H1 (cell line): ENCODE measurements around the gene PDE8B. TPM values are rescaled to one million over a fixed set of nuclear protein-coding genes. Genes with fewer than 3 reads are reported as not detected.

ENCODE experiments used
- CTCF ChIA-PET: fragments of 300-600 bp; sonication (Branson Sonifier 250); formaldehyde crosslinking; loops from one replicate; lab custom pipeline; 2021; ENCODE audit not compliant: partially characterized antibody; lab: Charles Lee
- POLR2A ChIA-PET: fragments of 300-600 bp; sonication (Branson Sonifier 250); formaldehyde crosslinking; loops from one replicate; lab custom pipeline; 2021; ENCODE audit warnings: inconsistent platforms; ENCODE audit not compliant: partially characterized antibody; lab: Charles Lee
- DNase-seq, 2 experiments: peaks; one replicate each; pipeline versions ENCODE4 v3.0.0 to v3.0.0-alpha.2; 2010 to 2022; ENCODE audit warnings: low spot score in 2 of 2, low read depth in 1 of 2, mixed read lengths in 1 of 2
- FAIRE-seq: peaks from 2 replicates; lab custom pipeline; 2011; peaks lifted over from hg19 to GRCh38; lab: Jason Lieb, UNC
- H2AFZ ChIP-seq: 2 replicates; pipeline ENCODE4 v1.8.1; 2012; ENCODE audit warnings: low read length, inconsistent platforms
- H2AK5ac ChIP-seq: 2 replicates; pipeline ENCODE4 v1.6.1; 2013; ENCODE audit warnings: low read depth, low read length
- H2BK120ac ChIP-seq: replicated peaks from 2 replicates; pipeline ENCODE3; 2013; ENCODE audit warnings: low read depth, low read length, inconsistent platforms
- H2BK12ac ChIP-seq: 2 replicates; pipeline ENCODE4 v1.6.1; 2013; ENCODE audit warnings: low read depth, low read length
- H2BK15ac ChIP-seq: 2 replicates; pipeline ENCODE4 v1.6.1; 2013; ENCODE audit warnings: low read length
- H2BK20ac ChIP-seq: 2 replicates; pipeline ENCODE4 v1.6.1; 2013; ENCODE audit warnings: low read length
- H2BK5ac ChIP-seq: 2 replicates; pipeline ENCODE4 v1.6.1; 2013; ENCODE audit warnings: low read depth, low read length
- H3K14ac ChIP-seq: 2 replicates; pipeline ENCODE4 v1.6.1; 2013; ENCODE audit warnings: inconsistent platforms; ENCODE audit not compliant: insufficient read length
- H3K18ac ChIP-seq: 2 replicates; pipeline ENCODE4 v1.6.1; 2013; ENCODE audit warnings: low read length; ENCODE audit errors: extremely low read depth
- H3K23ac ChIP-seq: 2 replicates; pipeline ENCODE4 v1.6.1; 2013; ENCODE audit warnings: inconsistent platforms; ENCODE audit not compliant: insufficient read length
- H3K23me2 ChIP-seq: 2 replicates; pipeline ENCODE4 v1.6.1; 2013; ENCODE audit warnings: low read depth, low read length
- H3K27ac ChIP-seq: 2 replicates; pipeline ENCODE4 v1.6.1; 2011; ENCODE audit warnings: low read depth, low read length, inconsistent platforms
- H3K27me3 ChIP-seq, 4 experiments: replicated peaks in 1 of 4; 1 replicate in 1 of 4; 2 replicates in 3 of 4; pipeline versions ENCODE4 v1.6.1 to v1.8.1; 2011 to 2013; ENCODE audit warnings: low read length in 3 of 4, mild to moderate bottlenecking in 3 of 4, inconsistent platforms in 2 of 4, mixed read lengths in 2 of 4, moderate library complexity in 1 of 4; ENCODE audit not compliant: control insufficient read depth in 3 of 4, insufficient read depth in 3 of 4; ENCODE audit errors: extremely low read depth in 1 of 4
- H3K36me3 ChIP-seq, 4 experiments: 2 replicates each; pipeline versions ENCODE4 v1.6.1 to v1.8.1; 2011 to 2013; ENCODE audit warnings: mild to moderate bottlenecking in 4 of 4, low read length in 3 of 4, moderate library complexity in 2 of 4, control low read depth in 1 of 4, inconsistent platforms in 1 of 4; ENCODE audit not compliant: insufficient read depth in 4 of 4, control insufficient read depth in 2 of 4
- H3K4ac ChIP-seq: replicated peaks from 2 replicates; pipeline ENCODE3; 2013; ENCODE audit warnings: low read length, low read depth, mixed read lengths, inconsistent platforms; ENCODE audit not compliant: insufficient read length
- H3K4me1 ChIP-seq, 4 experiments: replicated peaks in 1 of 4; 1 replicate in 1 of 4; 2 replicates in 3 of 4; pipeline versions ENCODE4 v1.6.1 to v1.8.1; 2011 to 2013; ENCODE audit warnings: low read length in 3 of 4, inconsistent platforms in 2 of 4, mixed read lengths in 1 of 4; ENCODE audit not compliant: insufficient read depth in 4 of 4, control insufficient read depth in 3 of 4
- H3K4me2 ChIP-seq, 2 experiments: 2 replicates each; pipeline versions ENCODE4 v1.6.1 to v1.8.1; 2011 to 2013; ENCODE audit warnings: low read depth in 2 of 2, low read length in 2 of 2, control low read depth in 1 of 2, inconsistent platforms in 1 of 2, mild to moderate bottlenecking in 1 of 2; ENCODE audit not compliant: insufficient read depth in 1 of 2
- H3K4me3 ChIP-seq, 4 experiments: fragments of 200-600, 300-600 bp in 1 of 4; sonication (generic), shearing (Covaris generic), sonication (Bioruptor Twin) in 1 of 4; 2 replicates each; pipeline versions ENCODE4 v1.5.1 to v1.8.1; 2011 to 2016; ENCODE audit warnings: low read length in 4 of 4, low read depth in 3 of 4, control low read depth in 2 of 4, inconsistent platforms in 2 of 4, mild to moderate bottlenecking in 2 of 4, mixed read lengths in 1 of 4, moderate library complexity in 1 of 4; ENCODE audit not compliant: insufficient read depth in 2 of 4; ENCODE audit errors: extremely low read depth in 1 of 4
- H3K56ac ChIP-seq: replicated peaks from 2 replicates; pipeline ENCODE3; 2013; ENCODE audit warnings: low read depth, mild to moderate bottlenecking, mixed read lengths, low read length, inconsistent platforms; ENCODE audit not compliant: insufficient read length
- H3K79me1 ChIP-seq: 2 replicates; pipeline ENCODE4 v1.6.1; 2013; ENCODE audit warnings: low read depth, low read length, control low read depth
- H3K79me2 ChIP-seq, 2 experiments: 2 replicates each; pipeline versions ENCODE4 v1.6.1 to v1.8.1; 2012 to 2013; ENCODE audit warnings: low read length in 2 of 2, mild to moderate bottlenecking in 2 of 2, inconsistent platforms in 1 of 2; ENCODE audit not compliant: insufficient read depth in 2 of 2, control insufficient read depth in 1 of 2
- H3K9ac ChIP-seq, 4 experiments: replicated peaks in 1 of 4; 1 replicate in 1 of 4; 2 replicates in 3 of 4; pipeline versions ENCODE4 v1.6.1 to v1.8.1; 2011 to 2013; ENCODE audit warnings: low read depth in 3 of 4, low read length in 3 of 4, control low read depth in 2 of 4, mild to moderate bottlenecking in 2 of 4, moderate library complexity in 2 of 4, inconsistent platforms in 1 of 4; ENCODE audit errors: extremely low read depth in 1 of 4
- H3K9me3 ChIP-seq, 2 experiments: 2 replicates each; pipeline versions ENCODE4 v1.6.1 to v1.8.1; 2012 to 2013; ENCODE audit warnings: mild to moderate bottlenecking in 2 of 2, moderate library complexity in 2 of 2, control low read depth in 1 of 2, inconsistent platforms in 1 of 2, low read depth in 1 of 2, low read length in 1 of 2, mixed read lengths in 1 of 2; ENCODE audit not compliant: insufficient read depth in 2 of 2
- H4K20me1 ChIP-seq, 2 experiments: replicated peaks in 1 of 2; 2 replicates each; pipeline versions ENCODE3 to v1.8.1; 2011 to 2013; ENCODE audit warnings: inconsistent platforms in 2 of 2, low read length in 2 of 2, mild to moderate bottlenecking in 1 of 2; ENCODE audit not compliant: insufficient read depth in 2 of 2, control insufficient read depth in 1 of 2
- H4K5ac ChIP-seq: 2 replicates; pipeline ENCODE4 v1.6.1; 2013; ENCODE audit warnings: low read length, low read depth, mixed read lengths, inconsistent platforms; ENCODE audit not compliant: insufficient read length
- H4K8ac ChIP-seq: 2 replicates; pipeline ENCODE4 v1.8.0; 2013; ENCODE audit warnings: mild to moderate bottlenecking, moderate library complexity, low read length, inconsistent platforms; ENCODE audit not compliant: insufficient read depth; ENCODE audit errors: extremely low read depth
- H4K91ac ChIP-seq: replicated peaks from 2 replicates; pipeline ENCODE3; 2013; ENCODE audit warnings: low read length, mixed read lengths, inconsistent platforms; ENCODE audit not compliant: insufficient read length
- ATF2 ChIP-seq: IDR thresholded peaks from 2 replicates; pipeline ENCODE4 v1.6.1; 2012; ENCODE audit warnings: low read length, inconsistent platforms
- CBX5 ChIP-seq: fragments of 300-800, 300-1000 bp; sonication (generic); IDR thresholded peaks from 2 replicates; pipeline ENCODE4 v1.7.1; 2016; ENCODE audit warnings: antibody characterized with exemption, low read length, low read depth
- CBX8 ChIP-seq: fragments of 300-800, 300-1000 bp; sonication (generic); IDR thresholded peaks from 2 replicates; pipeline ENCODE4 v1.7.1; 2016; ENCODE audit warnings: low read depth, low read length, borderline replicate concordance
- CHD1 ChIP-seq: IDR thresholded peaks from 2 replicates; pipeline ENCODE4 v1.6.1; 2012; ENCODE audit warnings: low read depth, low read length, improper control_type of control experiment
- HDAC6 ChIP-seq: IDR thresholded peaks from one replicate; pipeline ENCODE4 v1.7.1; 2012; ENCODE audit warnings: low read depth, mild to moderate bottlenecking, inconsistent platforms, low read length, moderate library complexity
- JUND ChIP-seq: IDR thresholded peaks from 2 replicates; pipeline ENCODE4 v1.6.1; 2011; ENCODE audit warnings: mild to moderate bottlenecking, improper control_type of control experiment, low read length
- RNF2 ChIP-seq: fragments of 200-900, 300-1000 bp; sonication (generic); IDR thresholded peaks from 2 replicates; pipeline ENCODE4 v1.7.1; 2016; ENCODE audit warnings: borderline replicate concordance, low read depth, mild to moderate bottlenecking, antibody characterized with exemption, low read length; ENCODE audit not compliant: poor library complexity, severe bottlenecking; ENCODE audit errors: missing control alignments
- SAP30 ChIP-seq: fragments of 300-600 bp; sonication (generic); IDR thresholded peaks from 2 replicates; pipeline ENCODE4 v1.7.1; 2012; ENCODE audit warnings: low read length, moderate library complexity, mild to moderate bottlenecking, inconsistent platforms; ENCODE audit not compliant: insufficient read depth, insufficient replicate concordance
- TAF1 ChIP-seq: IDR thresholded peaks from 2 replicates; pipeline ENCODE4 v1.6.1; 2011; ENCODE audit warnings: mild to moderate bottlenecking, low read depth, low read length
- WGBS, 2 experiments: shearing (Covaris generic) in 1 of 2; methylation state at CpG; one replicate each; pipeline versions ENCODE4 v1.1.6 to v1.1.7; 2013 to 2015; ENCODE audit warnings: low lambda C conversion rate in 2 of 2, mixed read lengths in 2 of 2, inconsistent platforms in 1 of 2, low coverage in 1 of 2, missing lambda C conversion rate in 1 of 2; ENCODE audit not compliant: insufficient replicate concordance in 2 of 2, insufficient coverage in 1 of 2, insufficient read length in 1 of 2; ENCODE audit errors: extremely low coverage in 1 of 2, missing lambda C conversion rate in 1 of 2; 5-methylcytosine and 5-hydroxymethylcytosine counted together
- polyA plus RNA-seq, 7 experiments: library from polyadenylated mRNA; depleted of rRNA in 3 of 7; stranded (reverse) in 5 of 7; unstranded in 2 of 7; fragments of >200 nt in 5 of 7; fragments of 200-250 nt in 2 of 7; gene quantifications; 1 replicate in 5 of 7; 2 replicates in 1 of 7; 4 replicates in 1 of 7; pipeline versions ENCODE4 v1.2.1 to v1.2.3, GENCODE V29; 2011 to 2013; ENCODE audit warnings: missing spikeins in 2 of 7, mixed read lengths in 2 of 7
- total RNA-seq: library from RNA; stranded (reverse); fragmentation: NEBNext Ultra II Directional; extraction: Animal tissue kit (Norgen Biotek cat#: 25700); gene quantifications from 2 replicates; pipeline ENCODE4 v1.2.1, GENCODE V29; 2021
- TF ChIP-seq, protein P1 (sequence below): IDR thresholded peaks from 2 replicates; pipeline ENCODE4 v1.6.1; 2012; ENCODE audit warnings: inconsistent platforms
- TF ChIP-seq, protein P2 (sequence below): IDR thresholded peaks from 2 replicates; pipeline ENCODE4 v1.6.1; 2012; ENCODE audit warnings: inconsistent platforms

Gene PDE8B
- total and polyA plus RNA-seq, 2 of the 8 experiments (the other 6 are each of a cell fraction or from before 2014, with no cell fraction given), result 0.32 to 1.1 TPM

DNA sequence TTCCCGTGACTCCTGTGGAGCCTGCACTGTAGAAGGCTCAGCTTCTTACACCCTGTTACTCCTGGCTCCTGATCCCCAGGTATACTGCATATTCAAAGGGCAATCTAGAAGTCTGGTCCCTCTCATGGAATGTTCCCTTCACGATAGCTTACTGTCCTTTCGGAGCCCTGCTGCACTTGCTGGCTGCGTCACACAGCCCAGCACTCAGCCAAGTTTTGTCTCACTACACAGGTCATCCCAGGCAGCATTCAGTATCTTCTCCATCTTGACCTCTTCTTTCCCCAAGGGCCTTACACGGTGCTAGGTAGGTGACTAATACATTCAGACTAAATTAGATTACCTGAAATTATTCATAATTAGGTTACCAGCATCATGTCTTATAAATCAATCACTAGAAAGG is 157.9 kb downstream of the PDE8B start:
- H3K27ac ChIP-seq, result no peak overlapping the region
- POLR2A ChIA-PET, result no interaction called here
- H2BK15ac ChIP-seq, result no peak overlapping the region
- H3K9ac ChIP-seq, result no peak overlapping the region
- H3K4me2 ChIP-seq, result no peak overlapping the region
- no peak overlapping the region for H2BK120ac ChIP-seq
- no peak overlapping the region for H4K91ac ChIP-seq
- no peak overlapping the region for H3K4ac ChIP-seq
- peaks cover 0 to 3% of the 10 kb centered on the region in 2 experiments for H4K20me1 ChIP-seq
- H2AK5ac ChIP-seq, result no peak overlapping the region
- H3K79me1 ChIP-seq, result no peaks in the 10 kb centered on the region
- H2BK5ac ChIP-seq, result no peak overlapping the region
- no peaks in the 10 kb centered on the region for H3K9me3 ChIP-seq
- no peaks in the 10 kb centered on the region for H3K36me3 ChIP-seq
- no peak overlapping the region for H3K23ac ChIP-seq
- WGBS, 2 experiments, result 90% methylated on average over 5 of the region's 5 CpGs; no CpG with 5 or more reads in 1 of the 2 experiments
- no peaks in the 10 kb centered on the region for H3K79me2 ChIP-seq
- CTCF ChIA-PET, result interaction anchor here (0.8 to 1.9 kb wide), 3 partner anchors 9 to 225 kb away, joined by 3 to 4 read pairs (median 3); no protein-coding TSS in a partner anchor
- H2BK12ac ChIP-seq, result no peak overlapping the region
- DNase-seq, result no peak
- H3K14ac ChIP-seq, result no peak overlapping the region
- no peak for FAIRE-seq
- no peaks in the 10 kb centered on the region for H3K27me3 ChIP-seq
- no peak overlapping the region for H4K8ac ChIP-seq
- H3K23me2 ChIP-seq, result no peaks in the 10 kb centered on the region; the same call in 1 of the 2 replicates
- H3K18ac ChIP-seq, result no peak overlapping the region
- H4K5ac ChIP-seq, result no peak overlapping the region
- H2BK20ac ChIP-seq, result no peak overlapping the region
- H3K56ac ChIP-seq, result no peak overlapping the region
- H2AFZ ChIP-seq, result no peak overlapping the region
- H3K4me1 ChIP-seq, result no peaks in the 10 kb centered on the region; a peak in 2 of 7 replicates
- H3K4me3 ChIP-seq, result no peak overlapping the region
- no peak for TF ChIP-seq RNF2
- no peak for TF ChIP-seq SAP30
- TF ChIP-seq, protein P1, sequence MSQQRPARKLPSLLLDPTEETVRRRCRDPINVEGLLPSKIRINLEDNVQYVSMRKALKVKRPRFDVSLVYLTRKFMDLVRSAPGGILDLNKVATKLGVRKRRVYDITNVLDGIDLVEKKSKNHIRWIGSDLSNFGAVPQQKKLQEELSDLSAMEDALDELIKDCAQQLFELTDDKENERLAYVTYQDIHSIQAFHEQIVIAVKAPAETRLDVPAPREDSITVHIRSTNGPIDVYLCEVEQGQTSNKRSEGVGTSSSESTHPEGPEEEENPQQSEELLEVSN, result no peak
- TF ChIP-seq TAF1, result no peak
- TF ChIP-seq CHD1, result no peak
- TF ChIP-seq CBX5, result no peak
- TF ChIP-seq HDAC6, result no peak
- no peak for TF ChIP-seq JUND
- TF ChIP-seq, protein P2, sequence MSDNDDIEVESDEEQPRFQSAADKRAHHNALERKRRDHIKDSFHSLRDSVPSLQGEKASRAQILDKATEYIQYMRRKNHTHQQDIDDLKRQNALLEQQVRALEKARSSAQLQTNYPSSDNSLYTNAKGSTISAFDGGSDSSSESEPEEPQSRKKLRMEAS, result no peak
- no peak for TF ChIP-seq ATF2
- no peak for TF ChIP-seq CBX8
